NT2/D1 (cell line): ENCODE results near the gene GNB5.

ENCODE experiments used
- SUZ12 ChIP-seq: IDR thresholded peaks from 2 replicates; pipeline ENCODE4 v1.6.1; 2011; ENCODE audit not compliant: insufficient read length, insufficient read depth; ENCODE audit errors: extremely low read depth
- YY1 ChIP-seq: IDR thresholded peaks from 2 replicates; pipeline ENCODE4 v1.6.1; 2011; ENCODE audit not compliant: insufficient read length, insufficient read depth
- ZNF274 ChIP-seq: IDR thresholded peaks from 2 replicates; pipeline ENCODE4 v1.6.1; 2011; ENCODE audit warnings: mild to moderate bottlenecking, low read depth, low read length

DNA sequence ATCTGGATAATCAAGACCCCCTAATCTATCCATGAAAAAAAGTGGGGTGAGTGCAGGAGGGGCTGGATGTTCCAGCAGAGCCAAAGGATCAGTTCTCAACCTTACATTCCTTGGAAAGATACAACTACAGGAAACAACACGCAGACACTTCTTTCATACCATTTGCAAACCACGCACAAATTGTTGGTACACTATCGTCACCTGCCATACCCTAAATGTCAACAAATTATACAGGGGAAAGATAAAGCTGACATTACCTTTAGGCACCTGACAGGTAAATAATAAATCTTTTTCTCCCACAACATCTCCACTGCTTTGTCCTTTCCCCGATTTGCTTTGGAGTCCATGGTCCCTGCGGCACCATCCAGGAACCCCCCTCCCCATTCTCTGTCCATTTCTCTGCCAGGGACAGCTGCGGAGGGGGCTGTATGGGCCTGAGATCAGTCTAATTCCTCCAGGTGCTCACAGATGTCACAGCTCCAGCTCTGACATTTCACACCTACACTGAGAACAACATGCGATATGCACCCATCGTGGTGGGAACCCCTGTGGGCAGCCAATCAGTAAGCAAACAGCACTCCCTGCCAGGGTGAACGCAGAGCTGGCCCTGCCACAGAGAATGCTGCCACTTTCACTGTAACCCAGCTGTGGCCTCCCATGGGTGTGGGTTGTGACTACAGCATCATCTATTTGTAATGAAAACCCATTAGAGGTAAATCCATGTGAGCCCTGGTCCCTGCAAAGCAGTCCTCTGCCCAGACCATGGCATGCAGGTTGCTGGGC lies 41.0 kb downstream of the GNB5 start:
- TF ChIP-seq YY1 (no peak), SUZ12 (no peak), ZNF274 (no peak)
